ENCODE data around the gene TM2D3. TPM values are rescaled to one million over a fixed set of nuclear protein-coding genes. Genes with fewer than 3 reads are reported as not detected.

The TM2D3 gene
- total RNA-seq, 1 experiment from 2014 or later, result 34.9 TPM

GRCh38 chr15:101618076-101618475, 34.1 kb downstream of the TM2D3 start:
- Histone ChIP-seq H2BK5ac (ENCODE audit: insufficient read length, low read length) (no peak overlapping the region), H4K5ac (ENCODE audit: insufficient read length, low read depth, low read length) (no peak overlapping the region), H4K8ac (replicated peaks; ENCODE audit: insufficient read length, low read depth, low read length) (no peak overlapping the region), H3T11ph (ENCODE audit: low read length) (no peak overlapping the region), H2BK20ac (ENCODE audit: low read depth, low read length, poor library complexity, severe bottlenecking) (no peak overlapping the region), H3K9me3 (ENCODE audit: control insufficient read depth, low read depth, low read length) (no peaks in the 10 kb centered on the region), H3K79me1 (ENCODE audit: insufficient read depth, low read depth, low read length, poor library complexity, severe bottlenecking) (no peaks in the 10 kb centered on the region), H4K20me1 (ENCODE audit: control insufficient read depth, insufficient read depth, insufficient read length) (no peaks in the 10 kb centered on the region), H3K23me2 (ENCODE audit: insufficient read length, low read depth, low read length, poor library complexity, severe bottlenecking) (no peaks in the 10 kb centered on the region), H3K56ac (ENCODE audit: insufficient read length, low read depth, low read length) (no peak overlapping the region), H3K4me1 (ENCODE audit: insufficient read depth, low read length) (peaks cover 5% of the 10 kb centered on the region; the same call in 1 of the 2 replicates), H2AFZ (ENCODE audit: low read length) (no peak overlapping the region), H4K91ac (ENCODE audit: insufficient read length, low read depth, low read length) (no peak overlapping the region), H2BK15ac (ENCODE audit: low read depth, low read length) (no peak overlapping the region), H3K23ac (ENCODE audit: insufficient read length, low read depth, low read length) (no peak overlapping the region), H3K79me2 (ENCODE audit: insufficient read depth, low read length) (no peaks in the 10 kb centered on the region), H3K9ac (ENCODE audit: extremely low read depth, insufficient read length, low read length) (no peak overlapping the region), H3K18ac (ENCODE audit: insufficient read length, low read depth, low read length) (no peak overlapping the region), H3K14ac (ENCODE audit: insufficient read depth, low read length) (no peak overlapping the region), H2BK120ac (ENCODE audit: low read depth, low read length, poor library complexity, severe bottlenecking) (no peak overlapping the region), H3K27ac (ENCODE audit: insufficient read length, low read depth, low read length) (no peak overlapping the region), H3K27me3 (ENCODE audit: insufficient read depth, low read length) (no peaks in the 10 kb centered on the region; the same call in 1 of the 2 replicates), H3K4ac (ENCODE audit: low read depth, low read length) (no peak overlapping the region), H2AK5ac (ENCODE audit: insufficient read length, low read length) (no peak overlapping the region), H3K4me2 (ENCODE audit: insufficient read depth, insufficient read length, low read length) (no peak overlapping the region), H2BK12ac (ENCODE audit: insufficient read length, low read depth, low read length) (no peak overlapping the region)
- Mint-ChIP-seq H3K36me3 (ENCODE audit: insufficient read depth in 1 of 3, low read depth in 3 of 3) (peaks cover under 1 to 7% (median under 1%) of the 10 kb centered on the region in 3 experiments; a peak in 6 of 7 replicates), H3K4me1 (peaks cover 35 to 42% of the 10 kb centered on the region in 2 experiments), H3K27me3 (ENCODE audit: low read depth) (peaks cover 20% of the 10 kb centered on the region), H3K9me3 (peaks cover 6 to 9% of the 10 kb centered on the region in 2 experiments), H3K4me3 (no peak overlapping the region), H3K27ac (no peak overlapping the region; a peak in 1 of 7 replicates)
- no CpG with 5 or more reads among the region's 10 CpGs for WGBS (ENCODE audit: extremely low coverage, insufficient read length, low lambda C conversion rate)
- DNase-seq, result no peak
- TF ChIP-seq CTCF (conservative IDR thresholded peaks at IDR 0.05), result no peak

Data from H9 (cell line).